HG02938 (cell line): ENCODE data around the gene ZNF20.

Source experiments
- ATAC-seq: cut with Tn5 transposase; IDR thresholded peaks from one replicate; pipeline ENCODE4 v1.9.1; 2021; ENCODE audit warnings: mild to moderate bottlenecking, moderate library complexity; ENCODE audit not compliant: unreplicated experiment

Gene ZNF20

DNA sequence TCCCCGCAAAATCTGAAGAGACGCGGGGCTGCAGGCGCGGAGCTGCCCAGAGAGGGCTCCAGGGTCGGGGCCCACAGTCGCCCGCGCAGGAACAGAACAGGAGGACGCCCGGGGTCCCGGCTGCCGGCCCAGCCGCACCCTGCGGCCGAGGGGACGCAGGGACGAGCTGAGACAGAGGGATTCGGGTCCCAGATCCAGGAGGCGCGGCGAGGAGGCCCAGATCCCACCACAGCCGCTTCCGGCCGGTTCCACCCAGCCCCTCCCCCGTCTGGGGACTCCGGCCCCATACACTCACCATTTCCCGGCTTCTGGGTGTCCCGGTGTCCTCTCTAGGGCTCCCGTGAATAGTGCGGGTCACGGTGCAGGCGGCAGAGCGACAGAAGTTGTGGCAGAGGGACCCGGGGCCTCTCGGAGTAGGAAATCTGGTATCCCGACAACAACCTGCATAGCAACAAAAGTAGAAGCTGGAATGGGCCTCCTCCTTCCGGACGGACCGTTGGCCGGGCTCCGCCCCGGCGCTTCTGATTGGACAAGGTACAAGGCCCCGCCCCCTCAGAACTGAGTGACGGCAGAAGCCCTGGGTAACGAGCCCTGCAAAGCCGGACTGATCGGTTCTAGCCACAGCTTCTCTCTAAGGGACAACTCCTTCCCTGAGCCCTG lies at the start of gene ZNF20:
TSS of gene ZNF20 (minus strand) at position 466 of the 660 bp plus-strand sequence. CDS start at position 298, 168 bp downstream.
- peak; percentile 88 for ATAC-seq

- no peak for ATAC-seq
These were observed 47.5 kb upstream of the ZNF20 start for GRCh38 chr19:12187625-12188024.

- ATAC-seq: no peak
These were observed 40.2 kb upstream of the ZNF20 start for GRCh38 chr19:12180377-12180776.

- no peak for ATAC-seq
These were observed 26.5 kb upstream of the ZNF20 start for GRCh38 chr19:12166626-12167025.

DNA sequence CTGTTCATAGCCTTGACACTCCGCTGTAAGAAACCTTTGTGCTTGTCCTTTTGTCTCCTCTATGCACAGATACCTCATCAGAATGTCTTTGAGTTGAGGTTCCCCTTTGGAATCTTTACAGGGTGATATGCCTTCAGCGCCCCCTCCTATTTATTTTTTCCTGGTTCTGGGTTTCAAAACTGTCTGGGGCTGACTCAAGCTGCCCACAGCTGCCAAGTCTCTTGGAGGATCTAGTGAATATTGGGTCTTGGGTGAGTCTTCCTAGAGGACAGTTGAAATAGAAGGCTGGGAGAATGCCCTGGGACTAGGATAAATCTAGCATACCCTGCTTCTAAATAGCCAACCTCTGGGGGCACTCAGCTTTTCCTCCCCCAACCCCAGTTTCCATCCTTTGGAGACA lies 23.7 kb upstream of the ZNF20 start:
- no peak for ATAC-seq

- peak; percentile 85 for ATAC-seq
These were observed 23.0 kb upstream of the ZNF20 start, which contains the start of gene ZNF136 for GRCh38 chr19:12162882-12163806. ZNF136 (plus strand) TSS chr19:12163096; CDS start chr19:12163204, 108 bp downstream.

DNA sequence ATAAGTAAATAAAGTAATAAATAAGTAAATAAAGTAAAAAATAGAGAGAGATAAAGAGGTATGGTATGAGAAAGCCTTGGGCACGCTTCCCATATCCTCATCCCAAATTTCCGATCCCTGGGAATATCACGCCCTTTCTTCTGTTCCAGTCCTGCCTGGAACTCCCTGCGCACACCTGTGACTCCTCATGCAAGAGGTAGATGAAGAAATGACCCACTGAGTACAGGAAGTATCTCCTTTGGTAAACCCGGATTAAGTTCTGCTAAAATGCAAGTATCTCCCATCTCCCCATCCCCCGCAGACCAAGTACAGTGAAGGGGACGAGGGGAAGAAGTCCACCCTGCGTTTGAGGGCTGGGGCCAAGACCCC lies 22.3 kb upstream of the ZNF20 start:
- ATAC-seq: peak; percentile 8

GRCh38 chr19:12159773-12160414 lies 19.7 kb upstream of the ZNF20 start:
- no peak for ATAC-seq

GRCh38 chr19:12156223-12157058 lies 16.3 kb upstream of the ZNF20 start, which contains the start of gene ZNF625:
ZNF625 (minus strand) TSS chr19:12156734; CDS start chr19:12156558, 176 bp downstream.
- no peak for ATAC-seq

- no peak for ATAC-seq
These were observed 15.2 kb upstream of the ZNF20 start for GRCh38 chr19:12155324-12155860.

DNA sequence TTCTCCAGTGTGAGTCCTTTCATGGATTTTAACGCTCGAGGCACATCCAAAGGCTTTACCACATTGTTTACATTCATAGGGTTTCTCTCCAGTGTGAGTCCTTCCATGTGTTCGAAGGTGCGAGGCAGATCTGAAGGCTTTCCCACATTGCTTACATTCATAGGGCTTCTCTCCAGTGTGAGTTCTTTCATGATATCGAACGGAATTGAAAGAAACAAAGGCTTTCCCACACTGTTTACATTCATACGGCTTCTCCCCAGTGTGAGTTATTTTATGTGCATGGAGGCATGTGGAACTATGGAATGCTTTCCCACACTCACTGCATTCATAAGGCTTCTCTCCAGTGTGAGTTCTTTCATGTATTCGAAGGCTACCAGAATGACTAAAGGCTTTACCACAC lies 5.2 kb upstream of the ZNF20 start:
- no peak for ATAC-seq

- no peak for ATAC-seq
These were observed 1.2 kb upstream of the ZNF20 start for GRCh38 chr19:12141405-12141736.

GRCh38 chr19:12140545-12141404 lies 625 bp upstream of the ZNF20 start:
- ATAC-seq: no peak

DNA sequence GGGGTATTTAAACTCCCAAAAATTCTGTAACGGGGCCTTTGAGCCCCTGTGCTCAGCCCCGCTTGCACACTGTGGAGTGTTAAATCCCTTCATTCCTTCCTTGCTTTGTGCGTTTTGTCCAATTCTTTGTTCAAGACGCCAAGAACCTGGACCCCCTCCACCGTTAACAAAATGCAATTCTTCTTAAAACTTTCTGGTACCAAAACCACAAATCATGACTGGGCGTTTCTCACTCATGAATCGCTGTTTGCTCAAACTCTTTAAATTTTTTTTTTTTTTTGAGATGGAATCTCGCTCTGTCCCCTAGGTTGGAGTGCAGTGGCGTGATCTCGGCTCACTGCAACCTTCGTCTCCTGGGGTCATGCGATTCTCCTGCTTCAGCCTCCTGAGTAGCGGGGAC lies 881 bp downstream of the ZNF20 start:
- no peak for ATAC-seq

DNA sequence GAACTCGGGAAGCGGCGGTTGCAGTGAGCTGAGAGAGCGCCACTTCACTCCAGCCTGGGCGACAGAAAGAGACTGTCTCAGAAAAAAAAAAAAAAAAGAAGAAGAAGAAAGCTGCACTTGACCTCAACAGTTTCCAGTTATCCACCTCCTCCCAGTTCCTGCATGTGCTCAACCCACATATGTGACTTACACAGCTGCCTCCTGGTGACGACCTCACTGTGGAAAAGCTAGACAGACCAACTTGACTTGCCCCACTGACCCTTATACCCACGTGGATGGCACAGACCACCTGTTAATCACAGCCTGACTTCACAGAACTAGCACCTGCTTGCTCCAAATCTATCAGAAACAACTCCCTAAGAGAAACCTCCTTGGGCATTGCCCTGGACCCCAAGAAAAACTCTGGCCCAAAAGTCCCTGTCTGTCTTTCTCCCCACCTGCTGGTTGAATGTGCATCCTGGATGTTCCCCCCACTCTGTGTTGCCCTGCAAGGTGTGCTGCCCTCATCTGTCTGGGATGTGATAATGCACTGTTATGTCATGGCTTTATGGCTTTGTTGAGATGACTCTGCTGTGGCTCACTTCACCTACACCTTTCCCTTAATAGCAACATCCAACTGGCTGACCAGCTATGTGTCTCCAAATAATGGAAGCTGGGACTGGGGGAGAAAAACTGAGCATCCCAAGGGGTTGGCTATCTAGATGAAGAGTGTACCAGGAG lies 2.8 kb downstream of the ZNF20 start:
- ATAC-seq: no peak

DNA sequence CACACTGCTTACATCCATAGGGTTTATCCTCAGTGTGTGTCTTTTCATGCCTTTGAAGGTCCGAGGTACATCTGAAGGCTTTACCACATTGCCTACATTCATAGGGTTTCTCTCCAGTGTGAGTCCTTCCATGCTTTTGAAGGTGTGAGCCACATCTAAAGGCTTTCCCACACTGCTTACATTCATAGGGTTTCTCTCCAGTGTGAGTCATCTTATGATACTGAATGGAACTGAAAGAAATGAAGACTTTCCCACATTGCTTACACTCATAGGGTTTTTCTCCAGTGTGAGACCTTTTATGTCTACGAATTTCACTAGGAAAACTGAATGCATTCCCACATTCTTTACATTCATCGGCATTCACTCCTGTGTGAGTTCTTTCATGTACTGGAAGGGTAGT lies 7.1 kb downstream of the ZNF20 start:
- no peak for ATAC-seq

- ATAC-seq: no peak
These were observed 13.4 kb downstream of the ZNF20 start for GRCh38 chr19:12126707-12127106.

GRCh38 chr19:12117201-12117970 lies 22.8 kb downstream of the ZNF20 start:
- ATAC-seq: no peak
